ENCODE data around the gene CUL3.
"Not testable (repeated sequence)": the region's sequence is repeated elsewhere in the genome, so short reads cannot be mapped to it uniquely, and the experiment has no call there.

The CUL3 gene

GRCh38 chr2:224585211-224586088 lies at the start of gene CUL3:
Gene CUL3 (minus strand): TSS chr2:224585363. CDS start chr2:224585009, 354 bp downstream.
- DNase-seq (ENCODE audit: low read depth in 2 of 2, low spot score in 1 of 2): peak; percentile 98 to 99

- no peak for DNase-seq (ENCODE audit: low read depth in 2 of 2, low spot score in 1 of 2)
Observed at GRCh38 chr2:224630659-224631550, 45.7 kb upstream of the CUL3 start.

GRCh38 chr2:224628416-224628815 lies 43.3 kb upstream of the CUL3 start:
- DNase-seq (ENCODE audit: low read depth in 2 of 2, low spot score in 1 of 2): no peak

DNA sequence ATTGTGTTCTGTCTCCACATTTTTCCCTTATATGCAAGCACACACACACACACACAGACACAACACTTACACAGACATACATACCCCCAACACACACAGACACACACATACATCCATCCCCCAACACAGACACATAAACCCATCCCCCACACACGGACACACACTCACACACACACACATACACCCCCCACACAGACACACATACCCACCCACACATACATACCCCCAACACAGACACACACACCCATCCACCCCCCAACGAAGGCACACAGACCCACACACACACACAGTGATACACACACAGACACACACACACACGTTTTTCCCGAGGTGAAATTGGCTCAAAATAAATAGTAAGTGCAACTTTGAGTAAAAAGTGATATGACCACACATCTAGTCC lies 41.6 kb upstream of the CUL3 start:
- no peak for DNase-seq (ENCODE audit: low read depth in 2 of 2, low spot score in 1 of 2)

DNA sequence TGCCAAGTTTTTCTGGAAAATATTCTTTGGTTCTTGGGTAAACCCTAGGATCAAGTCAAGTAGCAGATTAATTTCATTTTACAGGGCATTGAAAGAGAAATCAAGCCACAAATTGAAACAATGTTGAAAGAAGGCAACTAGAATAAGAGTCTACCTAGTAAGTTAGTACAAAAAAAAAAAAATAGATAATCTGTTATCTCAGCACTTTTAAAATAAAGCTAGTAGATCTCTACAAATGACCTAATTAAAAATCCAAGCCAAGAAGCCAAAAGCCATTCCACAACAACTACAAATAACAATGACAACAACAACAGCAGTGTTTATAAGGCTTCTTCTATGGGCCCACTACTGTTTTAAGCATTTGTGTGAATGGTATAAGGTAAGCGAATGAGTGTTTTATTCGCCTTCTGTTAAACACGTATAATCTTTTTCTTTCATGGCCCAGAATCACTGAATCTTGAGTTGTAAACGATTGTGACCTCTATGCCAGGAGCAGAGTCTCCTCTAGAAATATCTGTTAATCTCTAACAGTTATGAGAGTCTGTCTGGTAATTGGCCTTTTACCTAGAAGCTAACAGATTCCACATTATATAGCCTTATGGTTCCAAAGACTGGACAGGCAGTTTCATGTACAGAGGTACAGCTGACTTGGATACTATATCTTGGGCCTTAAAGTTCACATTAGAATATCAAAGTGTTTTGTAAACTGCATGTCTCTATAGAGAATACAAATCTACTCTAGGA lies 28.6 kb upstream of the CUL3 start:
- DNase-seq (ENCODE audit: low read depth in 2 of 2, low spot score in 1 of 2): no peak

DNA sequence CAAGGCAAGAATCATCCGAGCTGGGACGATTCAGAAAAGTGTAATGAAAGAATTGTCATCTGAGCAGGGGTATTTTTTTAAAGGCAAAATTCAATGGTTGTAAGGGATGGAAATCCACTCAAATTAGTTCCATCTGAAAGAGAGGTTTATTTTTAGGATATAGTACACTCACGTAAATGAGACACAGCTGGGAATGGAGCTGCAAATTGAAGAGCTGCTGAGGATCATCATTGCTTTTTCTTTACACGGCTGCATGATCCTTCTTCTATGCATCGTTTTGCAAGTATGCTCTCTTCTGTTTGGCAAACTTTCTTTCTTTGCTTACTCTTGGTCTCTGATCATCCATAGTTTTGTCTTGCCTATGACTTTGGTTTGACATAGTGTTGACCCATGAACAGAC lies 27.4 kb upstream of the CUL3 start:
- no peak for DNase-seq (ENCODE audit: low read depth in 2 of 2, low spot score in 1 of 2)

GRCh38 chr2:224611938-224612337 lies 26.8 kb upstream of the CUL3 start:
- no peak for DNase-seq (ENCODE audit: low read depth in 2 of 2, low spot score in 1 of 2)

DNA sequence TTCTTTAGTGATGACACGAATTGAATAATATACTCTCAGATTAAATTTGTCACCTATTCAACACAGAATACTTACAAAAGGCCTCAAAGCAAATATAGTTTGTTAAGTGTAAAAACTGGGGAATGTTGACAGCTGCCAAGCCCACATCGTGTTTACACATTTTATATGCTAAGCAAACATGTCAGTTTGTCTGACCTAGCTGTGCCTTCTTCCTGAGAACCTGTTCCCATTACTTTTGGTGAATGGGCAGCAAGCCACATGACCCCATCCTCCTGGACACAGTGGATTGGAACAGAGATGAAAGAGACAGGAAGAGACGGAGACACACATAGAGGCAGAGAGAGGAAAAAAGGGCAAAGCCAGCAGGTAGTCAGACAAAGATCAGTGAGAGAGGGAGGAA lies 22.9 kb upstream of the CUL3 start:
- no peak for DNase-seq (ENCODE audit: low read depth in 2 of 2, low spot score in 1 of 2)

DNA sequence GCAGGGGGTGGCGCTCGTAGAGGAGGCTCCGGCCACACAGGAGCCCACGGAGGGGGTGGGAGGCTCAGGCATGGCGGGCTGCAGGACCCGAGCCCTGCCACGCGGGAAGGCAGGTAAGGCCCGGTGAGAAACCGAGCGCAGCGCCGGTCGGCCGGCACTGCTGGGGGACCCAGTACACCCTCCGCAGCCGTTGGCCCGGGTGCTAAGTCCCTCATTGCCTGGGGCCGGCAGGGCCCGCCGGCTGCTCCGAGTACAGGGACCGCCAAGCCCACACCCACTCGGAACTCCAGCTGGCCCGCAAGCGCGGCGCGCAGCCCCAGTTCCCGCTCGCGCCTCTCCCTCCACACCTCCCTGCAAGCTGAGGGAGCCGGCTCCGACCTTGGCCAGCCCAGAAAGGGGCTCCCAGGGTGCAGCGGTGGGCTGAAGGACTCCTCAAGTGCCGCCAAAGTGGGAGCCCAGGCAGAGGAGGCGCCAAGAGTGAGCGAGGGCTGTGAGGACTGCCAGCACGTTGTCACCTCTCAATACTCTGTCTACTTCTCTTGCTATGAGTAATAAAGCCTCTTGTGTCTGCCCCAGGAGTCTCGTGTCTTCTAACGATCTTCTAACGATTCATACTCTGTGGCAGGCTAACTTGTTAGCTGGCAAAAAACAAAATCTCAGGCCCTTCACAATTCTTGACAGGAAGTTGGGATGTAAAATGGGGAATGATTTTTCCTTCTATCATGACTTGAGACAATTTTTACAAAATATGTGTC lies 18.8 kb upstream of the CUL3 start:
- not testable (repeated sequence) for DNase-seq (ENCODE audit: low read depth in 2 of 2, low spot score in 1 of 2)

- not testable (repeated sequence) for DNase-seq (ENCODE audit: low read depth in 2 of 2, low spot score in 1 of 2)
Observed at GRCh38 chr2:224602778-224603375, 17.7 kb upstream of the CUL3 start.

GRCh38 chr2:224601923-224602322 lies 16.8 kb upstream of the CUL3 start:
- DNase-seq (ENCODE audit: low read depth in 2 of 2, low spot score in 1 of 2): no peak

DNA sequence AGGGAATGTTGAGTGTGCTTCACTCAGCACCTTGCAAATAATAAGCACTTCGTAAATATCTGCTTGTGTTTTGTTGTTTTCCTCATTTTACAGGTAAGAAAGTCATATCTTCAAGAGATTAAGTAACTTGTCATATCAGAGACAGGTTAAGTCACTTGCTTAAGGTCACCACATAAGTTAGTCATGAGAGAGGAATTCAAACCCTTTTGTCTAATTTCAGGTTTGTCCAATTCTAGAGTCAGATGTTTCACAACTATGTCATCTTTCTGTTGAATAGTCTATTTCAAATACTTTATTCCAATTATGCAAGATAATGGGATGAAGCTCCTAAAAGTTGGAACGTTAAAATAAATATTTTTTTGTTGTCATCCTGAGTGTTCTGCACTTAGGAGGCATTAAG lies 13.5 kb upstream of the CUL3 start:
- DNase-seq (ENCODE audit: low read depth in 2 of 2, low spot score in 1 of 2): no peak

DNA sequence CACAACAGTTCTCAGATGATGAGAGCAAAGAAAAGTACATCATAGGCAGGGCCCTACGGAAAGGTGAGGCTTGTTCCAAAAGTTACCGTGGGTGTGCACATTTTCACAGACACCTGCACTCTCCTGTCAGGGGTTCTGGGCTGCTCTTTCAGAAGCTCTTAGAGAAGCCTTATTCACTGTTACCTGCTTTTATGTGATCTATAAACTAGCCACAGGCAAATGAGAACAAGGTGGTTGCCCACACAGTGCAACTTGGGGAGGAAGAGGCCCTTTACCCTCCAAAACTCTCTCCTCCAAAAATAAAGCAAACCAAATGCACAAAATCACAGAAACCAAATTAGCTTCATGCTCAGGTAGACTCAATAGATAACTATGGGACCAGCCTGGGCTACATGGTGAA lies 11.1 kb upstream of the CUL3 start:
- DNase-seq (ENCODE audit: low read depth in 2 of 2, low spot score in 1 of 2): no peak

DNA sequence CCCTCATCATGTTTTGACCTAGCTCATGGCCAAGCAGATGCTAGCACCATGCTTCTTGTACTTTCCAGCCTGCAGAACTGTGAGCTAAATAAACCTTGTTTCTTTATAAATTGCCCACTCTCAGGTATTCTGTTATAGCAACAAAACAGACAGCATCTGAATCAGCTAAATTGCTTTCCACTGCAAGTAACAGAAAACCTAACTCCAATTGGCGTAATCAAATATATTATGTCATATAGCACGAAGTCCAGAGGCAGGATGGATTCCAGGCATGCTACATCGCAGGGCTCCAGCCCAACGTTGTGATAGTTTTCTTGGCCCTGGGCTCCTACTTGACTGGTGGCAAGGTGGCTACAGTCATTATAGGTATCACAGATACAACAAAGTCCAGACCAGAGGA lies 10.4 kb upstream of the CUL3 start:
- DNase-seq (ENCODE audit: low read depth in 2 of 2, low spot score in 1 of 2): no peak

DNA sequence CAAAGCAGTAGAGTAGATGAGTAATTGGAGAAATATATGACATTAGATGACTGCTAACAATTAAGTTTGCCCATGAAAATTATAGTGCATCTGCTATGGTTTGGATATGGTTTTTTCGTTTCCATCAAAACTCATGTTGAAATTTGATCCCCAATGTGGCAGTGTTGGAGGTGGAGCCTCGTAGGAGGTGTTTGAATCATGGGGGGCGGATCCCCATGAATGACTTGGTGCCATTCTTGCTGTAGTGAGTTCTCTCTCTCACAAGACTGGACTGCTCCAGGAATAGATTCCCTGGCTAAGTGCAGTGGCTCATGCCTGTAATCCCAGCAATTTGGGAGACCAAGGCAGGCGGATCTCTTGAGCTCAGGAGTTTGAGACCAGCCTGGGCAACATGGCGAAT lies 9.7 kb upstream of the CUL3 start:
- no peak for DNase-seq (ENCODE audit: low read depth in 2 of 2, low spot score in 1 of 2)

- DNase-seq (ENCODE audit: low read depth in 2 of 2, low spot score in 1 of 2): no peak
Observed at GRCh38 chr2:224591220-224591619, 6.1 kb upstream of the CUL3 start.

DNA sequence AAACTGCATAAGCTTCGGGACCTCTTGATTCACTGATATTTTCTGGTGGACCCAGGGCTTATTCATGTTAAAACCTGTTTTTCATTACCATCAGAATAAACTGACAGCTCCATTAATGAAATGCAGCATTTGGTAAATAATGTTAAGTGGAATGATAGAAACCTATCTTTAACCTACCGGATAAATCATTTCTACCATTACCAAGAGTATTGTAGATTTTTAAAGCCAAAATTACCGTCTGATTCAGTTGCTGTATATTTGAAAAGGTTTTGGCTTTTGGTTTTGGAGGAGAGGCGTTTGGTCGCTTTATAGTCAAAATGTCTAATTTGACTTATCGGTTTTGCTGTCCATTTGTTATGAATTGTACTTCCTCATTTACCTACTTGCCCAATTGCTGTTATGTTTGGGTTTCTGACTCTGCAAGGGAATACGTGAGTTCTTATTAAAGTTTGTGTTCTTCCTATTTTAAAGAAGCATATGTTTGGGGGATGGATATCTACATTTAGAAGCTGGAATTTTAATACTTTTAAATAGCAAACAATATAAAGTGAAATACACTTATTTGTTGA lies 1.0 kb upstream of the CUL3 start:
- no peak for DNase-seq (ENCODE audit: low read depth in 2 of 2, low spot score in 1 of 2)

DNA sequence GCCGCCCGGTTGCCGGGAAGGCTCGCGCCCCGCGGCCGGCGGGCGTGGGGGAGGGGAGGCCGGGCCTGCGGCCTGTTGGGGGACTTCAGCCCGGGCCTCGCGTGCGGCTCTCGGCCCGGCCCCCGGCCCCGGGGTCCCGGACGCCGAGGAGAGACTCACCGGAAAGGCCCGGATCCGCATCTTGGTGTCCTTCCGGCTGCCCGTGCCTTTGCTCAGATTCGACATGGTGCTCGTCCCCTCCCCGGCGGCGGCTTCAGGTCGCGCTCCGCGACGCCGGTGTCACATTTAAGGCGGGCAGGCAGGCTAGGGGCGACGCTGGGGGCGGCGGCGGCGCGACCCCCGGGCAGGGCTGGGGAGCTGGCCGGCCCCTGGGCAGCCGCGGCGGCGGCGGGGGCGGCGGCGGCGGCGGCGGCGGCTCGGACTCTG lies 365 bp downstream of the CUL3 start:
- DNase-seq (ENCODE audit: low read depth in 2 of 2, low spot score in 1 of 2): peak in 1 of 2 donors; percentile 27

DNA sequence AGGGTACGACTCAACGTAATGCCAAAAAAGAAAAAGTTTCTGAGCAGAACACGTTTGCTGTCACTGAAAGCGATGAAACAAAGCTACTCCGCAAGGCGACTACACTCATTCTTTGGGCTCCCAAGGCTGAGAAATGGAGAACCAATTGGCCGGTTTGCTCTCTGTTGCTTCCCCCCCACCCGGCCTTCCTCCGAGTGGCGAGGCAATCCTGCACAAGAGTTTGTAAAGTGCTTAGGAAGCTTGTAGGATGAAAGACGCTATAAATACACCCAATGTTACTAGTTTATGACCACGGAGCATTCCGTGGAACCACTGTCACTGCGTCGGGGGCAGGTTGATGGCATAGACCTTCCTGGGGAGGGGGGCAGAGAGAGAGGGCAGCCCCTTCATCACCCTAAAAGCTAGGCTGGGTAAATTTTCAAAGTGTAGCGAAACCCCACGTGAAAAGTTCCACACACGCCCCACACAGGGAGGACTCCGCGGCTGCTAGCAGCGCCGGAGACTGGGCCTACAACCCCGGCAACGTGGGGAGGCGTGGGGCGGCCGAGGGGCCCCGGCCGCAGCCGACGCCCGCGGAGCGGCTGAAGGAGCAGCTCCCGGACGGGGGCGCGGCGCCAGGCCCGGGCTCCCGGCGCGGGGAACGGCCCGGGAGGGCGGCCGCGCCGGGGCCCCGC lies 915 bp downstream of the CUL3 start:
- no peak for DNase-seq (ENCODE audit: low read depth in 2 of 2, low spot score in 1 of 2)
